H9 (cell line): Measurements from ENCODE around the gene HMCES. TPM values are rescaled to one million over a fixed set of nuclear protein-coding genes. Genes with fewer than 3 reads are reported as not detected.
A peak's percentile ranks its signal among the peaks of the same experiment; 100 is the strongest.
"Not testable (repeated sequence)": the region's sequence is repeated elsewhere in the genome, so short reads cannot be mapped to it uniquely, and the experiment has no call there.

Source experiments
- DNase-seq: peaks from one replicate; pipeline ENCODE4 v3.0.0-alpha.2; 2017
- H2AFZ ChIP-seq: one replicate; pipeline ENCODE4 v1.6.1; 2013; ENCODE audit warnings: mild to moderate bottlenecking, low read length, control low read depth, moderate library complexity
- H2AK5ac ChIP-seq: 2 replicates; pipeline ENCODE4 v1.6.1; 2013; ENCODE audit warnings: low read length, control low read depth, mixed read lengths; ENCODE audit not compliant: insufficient read length
- H2BK120ac ChIP-seq: one replicate; pipeline ENCODE4 v1.6.1; 2013; ENCODE audit warnings: low read depth, mild to moderate bottlenecking, low read length, control low read depth, inconsistent platforms; ENCODE audit not compliant: poor library complexity, severe bottlenecking
- H2BK12ac ChIP-seq: 2 replicates; pipeline ENCODE4 v1.6.1; 2013; ENCODE audit warnings: low read length, control low read depth, mixed read lengths, low read depth; ENCODE audit not compliant: insufficient read length
- H2BK15ac ChIP-seq: 2 replicates; pipeline ENCODE4 v1.6.1; 2013; ENCODE audit warnings: low read depth, low read length, control low read depth
- H2BK20ac ChIP-seq: one replicate; pipeline ENCODE4 v1.6.1; 2013; ENCODE audit warnings: low read depth, mild to moderate bottlenecking, low read length, control low read depth, inconsistent platforms; ENCODE audit not compliant: poor library complexity, severe bottlenecking
- H2BK5ac ChIP-seq: 2 replicates; pipeline ENCODE4 v1.6.1; 2013; ENCODE audit warnings: low read length, control low read depth, mixed read lengths; ENCODE audit not compliant: insufficient read length
- H3K14ac ChIP-seq: 2 replicates; pipeline ENCODE4 v1.6.1; 2013; ENCODE audit warnings: low read length, control low read depth; ENCODE audit not compliant: insufficient read depth
- H3K18ac ChIP-seq: 2 replicates; pipeline ENCODE4 v1.6.1; 2013; ENCODE audit warnings: low read depth, mild to moderate bottlenecking, mixed read lengths, low read length, control low read depth; ENCODE audit not compliant: insufficient read length
- H3K23ac ChIP-seq: 2 replicates; pipeline ENCODE4 v1.6.1; 2013; ENCODE audit warnings: low read length, control low read depth, mixed read lengths, low read depth; ENCODE audit not compliant: insufficient read length
- H3K23me2 ChIP-seq: 2 replicates; pipeline ENCODE4 v1.6.1; 2013; ENCODE audit warnings: low read depth, mild to moderate bottlenecking, mixed read lengths, low read length, control low read depth; ENCODE audit not compliant: insufficient read length, poor library complexity, severe bottlenecking
- H3K27ac ChIP-seq: 2 replicates; pipeline ENCODE4 v1.5.1; 2013; ENCODE audit warnings: low read length, control low read depth, mixed read lengths, low read depth; ENCODE audit not compliant: insufficient read length
- H3K27me3 ChIP-seq: 2 replicates; pipeline ENCODE4 v1.6.1; 2013; ENCODE audit warnings: low read length, control low read depth, inconsistent platforms; ENCODE audit not compliant: insufficient read depth
- H3K4ac ChIP-seq: 2 replicates; pipeline ENCODE4 v1.6.1; 2013; ENCODE audit warnings: low read depth, mild to moderate bottlenecking, control low read depth, inconsistent platforms, low read length, moderate library complexity
- H3K4me1 ChIP-seq: 2 replicates; pipeline ENCODE4 v1.6.1; 2013; ENCODE audit warnings: low read length, control low read depth, inconsistent platforms; ENCODE audit not compliant: insufficient read depth
- H3K4me2 ChIP-seq: 2 replicates; pipeline ENCODE4 v1.6.1; 2013; ENCODE audit warnings: low read length, control low read depth, mixed read lengths; ENCODE audit not compliant: insufficient read length, insufficient read depth
- H3K56ac ChIP-seq: 2 replicates; pipeline ENCODE4 v1.6.1; 2013; ENCODE audit warnings: low read depth, mild to moderate bottlenecking, mixed read lengths, low read length, control low read depth; ENCODE audit not compliant: insufficient read length
- H3K79me1 ChIP-seq: 2 replicates; pipeline ENCODE4 v1.6.1; 2013; ENCODE audit warnings: low read depth, mild to moderate bottlenecking, moderate library complexity, low read length, control low read depth, inconsistent platforms; ENCODE audit not compliant: insufficient read depth, poor library complexity, severe bottlenecking
- H3K79me2 ChIP-seq: 2 replicates; pipeline ENCODE4 v1.6.1; 2013; ENCODE audit warnings: low read length, control low read depth, inconsistent platforms; ENCODE audit not compliant: insufficient read depth
- H3K9ac ChIP-seq: 2 replicates; pipeline ENCODE4 v1.6.1; 2013; ENCODE audit warnings: low read length, control low read depth, mixed read lengths; ENCODE audit not compliant: insufficient read length; ENCODE audit errors: extremely low read depth
- H3K9me3 ChIP-seq: one replicate; pipeline ENCODE4 v1.6.1; 2013; ENCODE audit warnings: low read depth, low read length, inconsistent platforms; ENCODE audit not compliant: control insufficient read depth
- H3T11ph ChIP-seq: one replicate; pipeline ENCODE4 v1.6.1; 2013; ENCODE audit warnings: mild to moderate bottlenecking, low read length, control low read depth, inconsistent platforms
- H4K20me1 ChIP-seq: one replicate; pipeline ENCODE4 v1.6.1; 2013; ENCODE audit not compliant: control insufficient read depth, insufficient read length, insufficient read depth
- H4K5ac ChIP-seq: 2 replicates; pipeline ENCODE4 v1.6.1; 2013; ENCODE audit warnings: low read depth, mild to moderate bottlenecking, mixed read lengths, low read length, control low read depth; ENCODE audit not compliant: insufficient read length
- H4K8ac ChIP-seq: replicated peaks from 2 replicates; pipeline ENCODE4 v1.6.1; 2013; ENCODE audit warnings: low read length, control low read depth, mixed read lengths, low read depth; ENCODE audit not compliant: insufficient read length
- H4K91ac ChIP-seq: 2 replicates; pipeline ENCODE4 v1.6.1; 2013; ENCODE audit warnings: low read depth, mild to moderate bottlenecking, moderate library complexity, mixed read lengths, low read length, control low read depth; ENCODE audit not compliant: insufficient read length
- H3K27ac Mint-ChIP-seq, 3 experiments: 2 replicates in 2 of 3; 3 replicates in 1 of 3; pipeline ENCODE4 v1.8.0; 2020 to 2021; ENCODE audit warnings: mixed read lengths in 3 of 3, mild to moderate bottlenecking in 1 of 3, moderate library complexity in 1 of 3
- H3K27me3 Mint-ChIP-seq: 2 replicates; pipeline ENCODE4 v1.8.0; 2021; ENCODE audit warnings: low read depth, mild to moderate bottlenecking, moderate library complexity, mixed read lengths
- H3K36me3 Mint-ChIP-seq, 3 experiments: 2 replicates in 2 of 3; 3 replicates in 1 of 3; pipeline ENCODE4 v1.8.0; 2020 to 2021; ENCODE audit warnings: low read depth in 3 of 3, mixed read lengths in 3 of 3; ENCODE audit not compliant: insufficient read depth in 1 of 3
- H3K4me1 Mint-ChIP-seq, 2 experiments: 2 replicates each; pipeline ENCODE4 v1.8.0; 2020; ENCODE audit warnings: mixed read lengths in 2 of 2
- H3K4me3 Mint-ChIP-seq, 2 experiments: 2 replicates in 1 of 2; 3 replicates in 1 of 2; pipeline ENCODE4 v1.8.0; 2020 to 2021; ENCODE audit warnings: mild to moderate bottlenecking in 2 of 2, mixed read lengths in 2 of 2, moderate library complexity in 1 of 2
- H3K9me3 Mint-ChIP-seq, 2 experiments: 2 replicates in 1 of 2; 3 replicates in 1 of 2; pipeline ENCODE4 v1.8.0; 2020; ENCODE audit warnings: mild to moderate bottlenecking in 2 of 2, mixed read lengths in 2 of 2, moderate library complexity in 1 of 2
- WGBS: extraction: QIAGEN DNeasy Blood & Tissue Kit; methylation state at CpG from one replicate; pipeline ENCODE4 v1.1.7; 2013; ENCODE audit warnings: missing lambda C conversion rate, low lambda C conversion rate, mixed read lengths; ENCODE audit not compliant: insufficient read length; ENCODE audit errors: extremely low coverage; 5-methylcytosine and 5-hydroxymethylcytosine counted together
- total RNA-seq: library from RNA; stranded (reverse); gene quantifications from 2 replicates; pipeline ENCODE4 v1.2.1, GENCODE V29; 2021
- TF ChIP-seq, protein P1 (sequence below): fragments of 200-600 bp; sonication (generic); conservative IDR thresholded peaks from 3 replicates; pipeline ENCODE4 v1.8.0; 2021; ENCODE audit warnings: antibody characterized with exemption, mild to moderate bottlenecking

HMCES gene
- total RNA-seq, 1 experiment from 2014 or later, result 52.4 TPM

DNA sequence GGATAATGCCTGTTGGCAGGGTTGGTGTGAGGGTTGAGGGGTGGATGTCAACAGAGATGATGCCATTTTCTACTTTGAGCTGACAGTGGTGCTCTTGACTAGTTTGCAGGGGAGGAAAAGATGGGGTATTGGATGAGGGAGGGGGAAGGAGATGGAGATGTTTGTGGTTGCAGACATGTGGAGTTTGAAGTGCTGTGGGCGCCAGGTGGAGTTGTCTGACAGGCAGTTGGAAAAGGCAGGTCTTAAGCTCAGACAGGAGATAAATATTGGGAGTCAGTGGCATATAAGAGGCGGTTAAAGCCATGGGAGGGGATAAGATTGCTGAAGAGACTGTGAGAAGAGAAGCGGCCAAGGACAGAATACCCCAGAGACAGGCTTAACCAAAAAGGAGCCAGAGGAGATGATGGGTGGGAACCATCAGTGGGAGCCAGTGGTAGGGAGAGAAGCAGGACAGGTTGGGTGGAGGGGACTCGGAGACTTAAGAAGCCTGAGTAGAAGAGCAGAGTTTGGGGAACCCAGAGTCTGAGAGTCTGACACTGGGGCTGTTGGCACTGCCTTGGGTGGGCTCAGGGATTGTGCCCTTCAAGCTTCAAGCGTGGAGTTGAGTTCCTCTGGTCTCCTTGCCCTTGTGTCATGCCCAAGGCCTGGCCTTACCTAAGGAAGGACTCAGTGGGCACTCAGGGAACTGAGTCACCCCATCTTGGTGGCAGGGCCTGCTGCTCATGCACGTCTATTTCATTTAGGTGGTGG lies 15.3 kb upstream of the HMCES start:
- Histone ChIP-seq H3K4me1 (no peaks in the 10 kb centered on the region), H3K79me1 (no peaks in the 10 kb centered on the region), H3K56ac (no peak overlapping the region), H3K79me2 (no peaks in the 10 kb centered on the region), H2BK20ac (no peak overlapping the region), H3K18ac (no peak overlapping the region), H3T11ph (no peak overlapping the region), H2AFZ (no peak overlapping the region), H2AK5ac (no peak overlapping the region), H4K8ac (no peak overlapping the region), H4K5ac (no peak overlapping the region), H4K91ac (no peak overlapping the region), H3K23ac (no peak overlapping the region), H3K9ac (no peak overlapping the region), H2BK120ac (no peak overlapping the region), H2BK15ac (no peak overlapping the region), H3K27me3 (no peaks in the 10 kb centered on the region), H3K14ac (no peak overlapping the region), H3K9me3 (no peaks in the 10 kb centered on the region), H4K20me1 (no peaks in the 10 kb centered on the region), H2BK5ac (no peak overlapping the region), H3K27ac (no peak overlapping the region), H2BK12ac (no peak overlapping the region), H3K23me2 (no peaks in the 10 kb centered on the region), H3K4ac (no peak overlapping the region), H3K4me2 (no peak overlapping the region)
- Mint-ChIP-seq H3K27me3 (no peaks in the 10 kb centered on the region), H3K4me1 (no peaks in the 10 kb centered on the region), H3K27ac (peak overlapping the region in 2 of 3 experiments; percentile 3 to 38; a peak in 1 of 7 replicates), H3K36me3 (peaks cover 60 to 95% (median 87%) of the 10 kb centered on the region in 3 experiments), H3K4me3 (no peak overlapping the region; a peak in 1 of 5 replicates), H3K9me3 (no peaks in the 10 kb centered on the region)
- TF ChIP-seq, protein P1, sequence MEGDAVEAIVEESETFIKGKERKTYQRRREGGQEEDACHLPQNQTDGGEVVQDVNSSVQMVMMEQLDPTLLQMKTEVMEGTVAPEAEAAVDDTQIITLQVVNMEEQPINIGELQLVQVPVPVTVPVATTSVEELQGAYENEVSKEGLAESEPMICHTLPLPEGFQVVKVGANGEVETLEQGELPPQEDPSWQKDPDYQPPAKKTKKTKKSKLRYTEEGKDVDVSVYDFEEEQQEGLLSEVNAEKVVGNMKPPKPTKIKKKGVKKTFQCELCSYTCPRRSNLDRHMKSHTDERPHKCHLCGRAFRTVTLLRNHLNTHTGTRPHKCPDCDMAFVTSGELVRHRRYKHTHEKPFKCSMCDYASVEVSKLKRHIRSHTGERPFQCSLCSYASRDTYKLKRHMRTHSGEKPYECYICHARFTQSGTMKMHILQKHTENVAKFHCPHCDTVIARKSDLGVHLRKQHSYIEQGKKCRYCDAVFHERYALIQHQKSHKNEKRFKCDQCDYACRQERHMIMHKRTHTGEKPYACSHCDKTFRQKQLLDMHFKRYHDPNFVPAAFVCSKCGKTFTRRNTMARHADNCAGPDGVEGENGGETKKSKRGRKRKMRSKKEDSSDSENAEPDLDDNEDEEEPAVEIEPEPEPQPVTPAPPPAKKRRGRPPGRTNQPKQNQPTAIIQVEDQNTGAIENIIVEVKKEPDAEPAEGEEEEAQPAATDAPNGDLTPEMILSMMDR, result no peak
- WGBS, result no CpG with 5 or more reads among the region's 6 CpGs
- no peak for DNase-seq

DNA sequence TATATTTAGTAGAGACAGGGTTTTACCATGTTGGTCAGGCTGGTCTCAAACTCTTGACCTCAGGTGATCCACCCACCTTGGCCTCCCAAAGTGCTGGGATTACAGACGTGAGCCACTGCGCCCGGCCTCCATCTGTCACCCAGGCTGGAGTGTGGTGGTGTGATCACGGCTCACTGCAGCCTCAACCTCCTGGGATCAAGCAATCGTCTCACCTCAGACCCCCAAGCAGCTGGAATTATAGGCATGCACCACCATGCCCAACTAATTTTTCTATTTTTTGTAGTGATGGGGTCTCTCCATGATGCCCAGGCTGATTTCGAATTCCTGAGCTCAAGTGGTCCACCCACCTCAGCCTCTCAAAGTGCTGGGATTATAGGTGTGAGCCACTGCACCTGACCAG lies 13.7 kb upstream of the HMCES start:
- not testable (repeated sequence) for H2BK12ac ChIP-seq, H2BK20ac ChIP-seq, H3K4me1 Mint-ChIP-seq, H3K9me3 ChIP-seq, H3K79me2 ChIP-seq, H3T11ph ChIP-seq, H3K4ac ChIP-seq, H3K4me2 ChIP-seq, H3K9me3 Mint-ChIP-seq, DNase-seq, H4K8ac ChIP-seq, H3K4me3 Mint-ChIP-seq, H2AFZ ChIP-seq, H3K9ac ChIP-seq, H3K27ac Mint-ChIP-seq, H3K27ac ChIP-seq, H4K91ac ChIP-seq, H3K14ac ChIP-seq, H3K23ac ChIP-seq, H2BK5ac ChIP-seq, H3K18ac ChIP-seq, H4K20me1 ChIP-seq, H3K27me3 Mint-ChIP-seq, H3K4me1 ChIP-seq, H4K5ac ChIP-seq, H3K27me3 ChIP-seq, H3K79me1 ChIP-seq, H3K56ac ChIP-seq, H3K23me2 ChIP-seq, H2AK5ac ChIP-seq, H2BK120ac ChIP-seq, H2BK15ac ChIP-seq
- no CpG with 5 or more reads among the region's 6 CpGs for WGBS
- H3K36me3 Mint-ChIP-seq, result peaks cover 61 to 95% (median 87%) of the 10 kb centered on the region in 3 experiments
